GM12801 (cell line): ENCODE measurements around the gene HOXA13.

Experiments used
- CTCF ChIP-seq: IDR thresholded peaks from one replicate; pipeline ENCODE4 v1.5.1; 2011; ENCODE audit warnings: control low read depth; ENCODE audit not compliant: insufficient read length; ENCODE audit errors: extremely low read depth

The HOXA13 gene

DNA sequence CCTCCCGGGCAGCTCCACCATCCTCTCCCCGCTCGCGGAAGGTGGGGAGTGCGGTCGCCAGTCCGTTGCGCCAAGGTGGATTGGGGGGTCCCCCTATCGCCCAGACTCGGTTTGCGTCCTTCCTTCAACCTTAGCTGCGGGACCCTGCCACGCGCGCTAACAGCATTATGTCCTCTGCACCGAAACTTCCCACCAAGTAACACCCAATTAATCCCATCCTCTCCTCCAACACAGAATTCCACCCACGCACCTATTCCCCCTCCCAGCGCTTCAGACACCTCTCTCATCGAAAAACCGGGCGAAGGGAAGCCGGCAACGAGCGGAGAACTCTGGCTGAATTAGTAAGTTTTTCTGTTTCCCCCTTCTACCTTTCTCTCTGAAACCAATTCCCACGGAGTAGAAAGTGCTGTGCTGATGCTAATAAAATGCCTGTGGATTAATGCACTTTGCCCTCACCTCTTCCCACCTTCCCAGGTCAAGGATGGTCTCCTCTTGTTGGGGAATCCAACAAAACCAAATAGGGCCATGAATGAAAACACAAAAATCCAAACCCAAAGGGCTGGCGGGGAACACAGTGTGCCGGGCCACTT, 48.5 kb downstream of the HOXA13 start:
- TF ChIP-seq CTCF: no peak

DNA sequence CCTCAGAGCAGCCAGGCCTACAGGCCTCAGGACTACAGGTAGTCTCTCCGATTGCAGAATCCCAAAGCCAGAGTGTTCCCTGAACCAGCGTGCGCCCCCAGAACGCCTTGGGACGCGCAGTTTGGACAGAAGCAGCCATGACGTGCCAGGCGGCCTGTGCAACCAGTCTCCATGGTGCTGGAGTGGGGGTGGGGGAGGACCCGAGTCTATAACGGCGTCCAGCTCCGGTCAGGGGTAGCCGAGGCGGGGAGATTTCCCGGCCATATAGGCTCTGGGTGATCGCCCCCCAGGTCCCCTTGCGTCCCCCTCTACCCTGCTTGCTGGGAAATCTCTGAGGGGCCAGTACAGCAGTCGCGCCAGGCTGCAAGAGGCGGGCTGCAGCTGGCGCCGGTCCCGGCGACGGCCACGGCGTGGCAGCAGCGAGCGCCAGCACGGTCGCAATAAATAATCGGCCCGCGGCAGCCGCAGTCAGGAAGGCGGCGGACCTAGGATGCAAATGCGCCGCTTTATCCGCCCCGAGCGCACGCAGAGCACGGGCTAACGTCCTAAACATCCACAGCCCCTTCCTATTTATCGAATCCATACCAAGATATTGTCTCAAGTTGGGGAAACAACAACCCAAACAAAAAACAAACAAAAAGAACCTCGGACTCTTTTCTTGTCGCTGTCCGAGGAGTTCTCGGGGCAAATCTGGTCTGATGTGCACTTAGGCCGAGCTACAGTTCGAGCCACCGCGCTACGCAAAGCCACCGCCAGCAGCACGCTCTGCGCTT, 49.1 kb downstream of the HOXA13 start:
- TF ChIP-seq CTCF: no peak

DNA sequence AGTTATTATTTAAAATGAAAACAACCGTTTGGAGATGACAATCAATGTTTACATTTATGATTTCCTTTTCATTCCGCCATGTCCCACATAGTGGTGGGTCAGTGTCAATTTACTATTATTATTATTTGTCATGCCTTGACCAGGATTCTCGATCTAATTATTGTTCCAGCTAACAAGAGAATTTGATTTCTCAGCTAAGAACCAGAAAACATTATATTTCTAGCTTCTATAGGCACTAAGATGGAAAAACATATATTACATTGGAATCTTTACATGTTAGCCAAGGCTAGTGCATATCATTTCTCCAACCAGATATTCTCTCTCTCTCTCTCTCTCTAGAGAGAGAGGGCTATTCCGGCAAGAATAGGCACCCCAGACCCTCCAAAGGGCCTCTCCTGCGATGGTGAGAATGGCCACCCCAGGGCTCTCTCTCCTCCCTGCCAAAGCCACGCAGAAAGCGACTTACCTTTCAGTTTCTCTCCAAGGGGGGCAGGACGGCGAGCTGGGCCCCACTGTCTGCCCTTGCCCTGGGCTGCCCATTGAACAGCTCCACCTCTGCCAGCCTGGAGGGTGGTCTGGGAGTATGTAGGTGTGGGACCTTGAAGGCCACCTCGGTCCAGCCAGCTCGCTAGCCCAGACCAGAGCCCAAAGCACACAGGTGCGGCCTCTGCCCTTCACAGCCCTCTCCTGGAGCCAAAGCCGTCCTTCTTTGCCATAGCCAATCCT, 49.9 kb downstream of the HOXA13 start:
- TF ChIP-seq CTCF: no peak

DNA sequence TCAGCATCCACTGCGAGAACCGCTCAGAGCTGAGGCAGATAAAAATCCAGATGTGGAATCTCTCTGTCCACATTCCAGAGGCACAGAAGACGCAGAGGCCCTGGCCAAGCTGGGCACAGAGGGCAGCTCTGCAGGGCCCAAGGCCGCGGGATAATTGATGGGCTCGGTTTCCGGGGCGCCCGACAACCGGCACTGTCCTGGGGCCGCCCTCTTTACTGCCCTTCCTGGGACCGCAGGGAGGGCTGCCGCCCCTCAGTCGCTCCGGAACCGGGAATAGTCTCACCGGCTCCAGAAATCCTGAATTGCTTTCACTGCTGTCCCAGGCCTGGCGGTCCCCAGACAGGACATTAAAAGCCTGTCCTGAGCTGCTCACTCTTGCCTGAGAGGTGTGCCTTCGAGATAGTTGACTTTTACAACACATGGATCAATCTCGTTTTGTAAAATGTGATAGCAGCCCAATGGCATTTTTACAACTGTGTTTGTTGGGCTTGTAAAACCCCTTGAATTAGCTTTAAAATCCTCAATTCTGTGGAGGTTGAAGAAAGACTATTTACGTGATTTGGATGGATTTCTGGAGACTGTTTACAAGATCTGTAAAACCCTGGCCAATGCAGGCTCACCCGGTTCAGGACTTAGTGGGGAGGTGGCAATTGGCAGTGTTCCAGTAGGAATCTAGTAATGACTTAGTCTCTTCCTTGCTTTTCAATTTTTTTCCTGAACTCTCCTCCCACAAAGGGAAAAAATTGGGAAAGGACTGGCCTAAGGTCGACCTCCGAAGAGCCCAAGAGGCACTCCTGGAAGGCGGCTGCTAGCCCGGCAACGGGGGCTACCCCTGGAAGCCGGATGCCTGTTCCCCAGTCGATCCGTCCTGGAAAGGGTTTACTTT, 50.9 kb downstream of the HOXA13 start:
- no peak for TF ChIP-seq CTCF

DNA sequence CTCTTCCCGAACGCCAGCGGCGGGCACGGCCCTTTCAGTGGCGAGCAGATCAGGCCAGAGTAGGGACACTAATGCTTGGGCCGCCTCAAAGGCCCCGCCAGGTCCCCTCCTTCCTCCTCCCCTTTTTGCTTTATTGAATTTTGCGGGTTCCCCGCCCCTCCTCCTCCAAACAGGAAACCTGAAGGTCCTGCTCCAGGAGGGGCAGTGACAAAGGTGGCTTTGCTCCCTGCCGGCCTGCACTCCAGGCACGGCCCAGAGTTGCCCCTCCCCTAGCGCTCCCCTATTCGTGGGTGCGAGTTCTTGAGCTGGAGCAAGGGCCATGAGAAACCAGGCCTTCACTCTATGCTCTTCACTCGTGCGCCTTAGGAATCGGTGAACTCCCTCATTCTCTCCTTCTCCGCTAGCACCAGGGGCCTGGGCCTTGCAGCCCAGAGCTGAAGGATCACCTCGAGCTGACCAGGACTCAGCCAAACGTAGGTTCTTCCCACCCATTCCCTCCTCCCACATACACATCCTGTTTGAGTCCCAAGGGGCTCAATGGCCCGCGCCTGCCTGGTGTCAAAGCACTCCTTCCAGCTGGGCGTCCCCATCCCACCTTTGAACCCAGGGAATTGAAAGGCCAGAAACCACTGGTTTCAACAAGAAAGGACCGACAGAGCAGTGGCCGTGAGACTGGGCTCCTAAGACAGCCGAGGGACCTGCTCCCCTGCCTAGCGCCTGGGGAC, 51.7 kb downstream of the HOXA13 start:
- TF ChIP-seq CTCF: no peak

DNA sequence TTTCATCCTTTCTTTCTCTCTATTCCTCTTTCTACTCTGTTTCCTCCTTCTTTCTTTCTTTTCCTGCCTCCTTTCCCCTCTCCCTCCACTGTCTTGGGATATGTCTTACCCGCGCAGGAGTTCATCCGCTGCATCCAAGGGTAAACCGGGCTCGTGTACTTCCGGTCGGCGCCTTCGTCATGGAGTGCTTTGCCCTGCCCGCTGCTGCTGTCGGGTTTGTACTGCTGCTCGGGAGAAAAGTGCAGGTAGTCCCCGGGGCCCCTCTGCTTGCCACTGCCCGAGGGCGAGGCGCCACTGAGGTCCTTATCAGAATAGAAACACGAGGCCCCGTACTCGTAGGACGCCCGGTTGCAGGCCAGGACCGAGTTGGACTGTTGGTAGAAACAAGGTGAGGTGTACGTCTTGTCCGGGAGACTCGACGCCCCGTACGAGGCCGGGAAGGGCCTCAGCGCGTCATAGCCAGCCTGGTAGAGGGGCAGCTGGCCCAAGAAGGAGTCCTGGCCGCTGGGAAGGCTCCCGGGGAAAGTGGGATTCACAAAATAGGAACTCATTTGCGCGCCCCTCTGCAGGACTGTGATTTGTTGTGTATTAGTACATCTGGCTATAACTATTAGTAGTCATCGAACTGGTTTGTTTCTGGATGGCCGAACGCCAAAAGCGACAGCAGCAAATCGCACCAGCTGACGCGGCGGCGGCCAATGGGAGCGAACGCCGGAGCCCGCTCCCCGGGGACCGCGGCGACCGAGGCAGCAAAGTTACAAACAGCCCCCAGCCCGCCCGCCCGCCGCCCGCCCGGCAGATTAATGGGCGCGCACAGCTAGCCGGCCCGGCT, 52.5 kb downstream of the HOXA13 start, which contains the start of gene HOXA6:
TSS of gene HOXA6 (minus strand) at position 576 of the 832 bp plus-strand sequence. CDS start at position 551, 25 bp downstream.
- TF ChIP-seq CTCF: no peak
